C4-2B (cell line): ENCODE results near the gene SNRNP48.

Experiments used
- H3K27ac ChIP-seq: fragments of 450-650 bp; 2 replicates; pipeline ENCODE4 v1.5.1; 2017
- ZFX ChIP-seq: fragments of 450-650 bp; IDR thresholded peaks from 2 replicates; pipeline ENCODE4 v1.6.1; 2017
- TF ChIP-seq, protein P1 (sequence below): fragments of 450-650 bp; conservative IDR thresholded peaks from 2 replicates; pipeline ENCODE4 v1.5.1; 2017; ENCODE audit warnings: mild to moderate bottlenecking

Gene SNRNP48

DNA sequence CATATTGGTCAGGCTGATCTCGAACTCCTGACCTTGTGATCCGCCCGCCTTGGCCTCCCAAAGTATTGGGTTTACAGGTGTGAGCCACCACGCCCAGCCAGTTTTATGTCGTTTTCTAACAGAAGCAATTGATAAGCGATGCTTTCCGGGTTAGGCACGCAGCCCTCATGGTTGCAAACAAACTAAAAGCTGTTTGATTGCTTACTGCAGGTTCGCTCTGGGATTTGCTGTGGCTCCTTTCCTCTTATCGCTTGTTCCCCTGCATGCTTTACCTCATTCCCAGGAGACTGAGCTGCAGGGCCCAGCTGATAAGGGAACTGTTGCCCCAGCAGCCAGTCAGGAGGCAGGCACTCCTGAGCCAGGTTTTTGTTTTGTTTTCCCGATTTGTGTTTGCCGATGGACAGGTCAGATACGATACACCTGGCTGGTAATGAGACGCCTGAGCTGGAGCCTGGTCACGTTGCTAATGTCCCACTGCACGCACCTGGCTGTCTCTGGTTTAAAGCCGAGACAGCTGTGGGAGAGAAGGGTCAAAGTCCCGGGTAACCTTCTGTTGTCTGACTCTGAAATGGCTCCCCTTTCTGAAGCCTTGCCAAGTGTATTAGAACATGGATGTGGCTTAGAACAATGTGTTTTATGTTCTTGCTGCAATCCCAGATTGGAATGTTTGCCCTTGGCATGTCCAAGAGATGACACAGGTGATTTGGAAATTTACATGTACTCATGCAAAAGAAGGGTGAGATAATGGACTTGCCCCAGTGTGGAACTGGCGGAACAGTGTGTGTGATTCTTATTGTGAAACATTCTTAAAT lies 28.6 kb upstream of the SNRNP48 start:
- TF ChIP-seq, protein P1, sequence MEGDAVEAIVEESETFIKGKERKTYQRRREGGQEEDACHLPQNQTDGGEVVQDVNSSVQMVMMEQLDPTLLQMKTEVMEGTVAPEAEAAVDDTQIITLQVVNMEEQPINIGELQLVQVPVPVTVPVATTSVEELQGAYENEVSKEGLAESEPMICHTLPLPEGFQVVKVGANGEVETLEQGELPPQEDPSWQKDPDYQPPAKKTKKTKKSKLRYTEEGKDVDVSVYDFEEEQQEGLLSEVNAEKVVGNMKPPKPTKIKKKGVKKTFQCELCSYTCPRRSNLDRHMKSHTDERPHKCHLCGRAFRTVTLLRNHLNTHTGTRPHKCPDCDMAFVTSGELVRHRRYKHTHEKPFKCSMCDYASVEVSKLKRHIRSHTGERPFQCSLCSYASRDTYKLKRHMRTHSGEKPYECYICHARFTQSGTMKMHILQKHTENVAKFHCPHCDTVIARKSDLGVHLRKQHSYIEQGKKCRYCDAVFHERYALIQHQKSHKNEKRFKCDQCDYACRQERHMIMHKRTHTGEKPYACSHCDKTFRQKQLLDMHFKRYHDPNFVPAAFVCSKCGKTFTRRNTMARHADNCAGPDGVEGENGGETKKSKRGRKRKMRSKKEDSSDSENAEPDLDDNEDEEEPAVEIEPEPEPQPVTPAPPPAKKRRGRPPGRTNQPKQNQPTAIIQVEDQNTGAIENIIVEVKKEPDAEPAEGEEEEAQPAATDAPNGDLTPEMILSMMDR, result no peak
- no peak for TF ChIP-seq ZFX
- H3K27ac ChIP-seq, result peak overlapping the region; percentile 77

DNA sequence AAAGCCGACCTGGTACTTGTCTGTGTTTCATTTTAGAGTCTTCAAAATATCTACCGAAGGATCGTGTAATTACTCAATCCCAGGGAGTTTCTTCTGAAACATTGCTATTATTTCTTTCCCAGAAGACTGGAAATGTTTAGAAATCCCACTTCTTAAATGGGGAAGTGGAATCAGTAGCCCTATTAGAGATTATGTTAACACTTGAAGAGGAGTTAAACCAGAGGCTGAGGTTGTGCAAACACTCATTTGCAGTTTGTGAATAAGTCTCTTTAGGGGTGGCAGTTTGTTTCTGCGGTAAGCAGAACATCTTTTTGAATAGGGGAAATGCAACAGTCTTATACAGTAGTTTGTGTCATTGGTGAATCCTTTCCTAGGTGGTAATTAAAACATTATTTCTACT lies 27.2 kb upstream of the SNRNP48 start:
- no peak overlapping the region; the same call in 1 of the 2 replicates for H3K27ac ChIP-seq
- no peak for TF ChIP-seq ZFX
- TF ChIP-seq, protein P1, result no peak

- TF ChIP-seq ZFX, result no peak
- TF ChIP-seq, protein P1, result no peak
- no peak overlapping the region for H3K27ac ChIP-seq
These were observed 23.9 kb upstream of the SNRNP48 start for GRCh38 chr6:7566107-7566506.

- TF ChIP-seq, protein P1, result no peak
- TF ChIP-seq ZFX, result no peak
- no peak overlapping the region for H3K27ac ChIP-seq
These were observed 23.3 kb upstream of the SNRNP48 start for GRCh38 chr6:7566617-7567173.

DNA sequence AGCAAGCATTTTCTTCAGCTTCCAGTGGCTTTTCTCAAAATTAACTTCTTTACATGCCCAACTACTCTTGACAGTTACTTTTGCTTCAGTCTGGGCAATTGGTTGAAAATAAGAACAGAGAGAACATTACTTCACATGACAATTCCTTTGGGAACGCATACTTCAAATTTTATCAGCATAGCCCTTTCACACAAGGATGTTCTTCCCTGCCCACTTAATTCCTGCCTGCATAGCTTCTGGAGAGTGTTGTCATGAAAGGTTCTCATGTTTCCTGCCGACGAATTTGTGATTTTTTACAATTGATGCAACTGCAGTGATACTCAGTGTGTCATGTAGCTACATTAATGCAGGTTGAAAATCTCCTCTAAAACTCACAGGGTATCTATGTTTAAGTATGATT lies 22.0 kb upstream of the SNRNP48 start:
- TF ChIP-seq ZFX, result no peak
- TF ChIP-seq, protein P1, result no peak
- no peak overlapping the region for H3K27ac ChIP-seq

DNA sequence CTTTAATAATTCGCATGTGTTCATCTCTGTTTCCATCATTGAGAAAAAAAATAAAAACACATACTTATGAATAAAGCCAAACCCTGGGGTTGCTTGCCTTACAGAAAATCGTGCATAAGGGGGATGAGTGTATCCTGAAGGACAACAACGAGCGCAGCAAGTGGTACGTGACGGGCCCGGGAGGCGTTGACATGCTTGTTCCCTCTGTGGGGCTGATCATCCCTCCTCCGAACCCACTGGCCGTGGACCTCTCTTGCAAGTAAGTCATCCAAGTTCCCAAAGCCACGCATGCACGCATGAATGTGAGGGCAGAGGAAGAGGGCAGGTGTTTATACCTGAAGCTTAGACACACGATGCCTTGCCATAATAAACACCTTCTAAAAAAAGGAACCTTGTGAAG lies 20.9 kb upstream of the SNRNP48 start:
- no peak overlapping the region for H3K27ac ChIP-seq
- TF ChIP-seq, protein P1, result no peak
- no peak for TF ChIP-seq ZFX

- TF ChIP-seq, protein P1, result no peak
- TF ChIP-seq ZFX, result no peak
- no peak overlapping the region for H3K27ac ChIP-seq
These were observed 17.6 kb upstream of the SNRNP48 start for GRCh38 chr6:7572213-7572943.
